GM21737 (cell line): ENCODE results near the gene MAP3K8.

Experiments
- ATAC-seq: cut with Tn5 transposase; IDR thresholded peaks from one replicate; pipeline ENCODE4 v1.9.1; 2021; ENCODE audit warnings: mild to moderate bottlenecking, moderate library complexity; ENCODE audit not compliant: unreplicated experiment

MAP3K8 gene

DNA sequence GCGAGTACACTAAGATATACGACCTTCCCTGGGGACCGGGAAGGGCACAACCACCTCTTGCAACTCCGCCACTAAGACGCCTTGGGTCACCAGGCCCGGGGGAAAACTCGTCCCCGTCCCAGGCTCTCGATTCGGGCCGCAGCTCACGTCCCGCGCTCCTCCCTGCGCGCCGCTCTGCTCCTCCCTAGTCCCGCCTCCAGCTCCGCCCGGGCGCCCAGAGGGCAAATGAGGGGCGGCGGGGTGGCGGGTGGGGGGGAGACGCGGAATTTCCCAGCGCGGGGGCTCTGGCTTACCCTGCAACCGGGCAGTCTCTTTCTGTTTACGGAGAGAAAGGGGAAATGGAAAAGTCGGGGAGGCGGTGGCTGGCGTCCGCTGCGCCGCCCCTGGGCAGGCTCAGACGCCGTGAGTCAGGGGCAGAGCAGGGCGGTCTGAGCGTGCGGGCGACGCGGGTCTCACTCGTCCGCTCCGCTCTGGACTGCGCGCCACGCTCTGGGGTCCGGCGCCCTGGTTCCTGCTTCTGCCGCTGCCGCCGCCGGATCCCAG is at the start of gene MAP3K8:
TSS of gene MAP3K8 (plus strand) at position 455 of the 543 bp plus-strand sequence. CDS start 4,755 bp downstream, outside the sequence.
- ATAC-seq: peak; percentile 54

GRCh38 chr10:30384701-30385201 is 49.2 kb upstream of the MAP3K8 start:
- ATAC-seq: no peak

GRCh38 chr10:30386801-30387588 is 47.0 kb upstream of the MAP3K8 start:
- ATAC-seq: no peak

GRCh38 chr10:30387646-30388243 is 46.2 kb upstream of the MAP3K8 start:
- ATAC-seq: no peak

- no peak for ATAC-seq
Observed at GRCh38 chr10:30389543-30389942, 44.4 kb upstream of the MAP3K8 start.

DNA sequence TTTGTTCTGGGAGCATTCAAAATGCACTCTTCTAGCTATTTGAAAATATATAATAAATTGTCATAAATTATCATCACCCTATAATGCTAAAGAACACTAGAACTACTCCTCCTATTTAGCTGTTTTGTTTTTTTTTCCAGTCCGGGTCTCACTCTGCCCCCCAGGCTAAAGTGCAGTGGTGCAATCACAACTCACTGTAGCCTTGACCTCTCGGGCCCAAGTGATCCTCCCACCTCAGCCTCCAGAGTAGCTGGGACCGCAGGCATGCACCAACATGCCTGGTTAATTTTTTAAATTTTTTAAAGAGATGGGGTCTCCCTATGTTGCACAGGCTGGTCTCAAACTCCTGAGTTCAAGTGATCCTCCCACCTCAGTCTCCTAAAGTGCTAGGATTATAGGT is 43.8 kb upstream of the MAP3K8 start:
- no peak for ATAC-seq

DNA sequence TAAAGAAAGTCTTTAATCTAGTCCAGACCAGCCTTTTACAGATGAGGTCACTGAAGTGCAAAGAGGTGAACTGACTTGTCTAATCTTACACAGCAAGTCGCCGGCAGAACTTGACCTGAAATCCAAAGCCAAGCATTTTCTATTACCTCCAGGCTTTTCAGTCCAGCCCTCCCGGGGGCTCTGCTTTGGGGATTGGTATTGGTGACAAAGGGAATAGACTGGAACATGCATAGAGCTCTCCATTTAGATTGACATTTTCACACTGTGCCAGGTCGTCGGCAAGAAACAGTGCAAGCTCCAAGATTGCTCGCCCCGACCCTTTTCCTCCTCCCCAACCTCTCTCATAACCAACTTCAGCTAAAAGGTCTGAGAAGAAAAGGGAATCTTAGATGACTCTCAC is 42.7 kb upstream of the MAP3K8 start:
- no peak for ATAC-seq

GRCh38 chr10:30392564-30392990 is 41.4 kb upstream of the MAP3K8 start:
- ATAC-seq: peak; percentile 88

DNA sequence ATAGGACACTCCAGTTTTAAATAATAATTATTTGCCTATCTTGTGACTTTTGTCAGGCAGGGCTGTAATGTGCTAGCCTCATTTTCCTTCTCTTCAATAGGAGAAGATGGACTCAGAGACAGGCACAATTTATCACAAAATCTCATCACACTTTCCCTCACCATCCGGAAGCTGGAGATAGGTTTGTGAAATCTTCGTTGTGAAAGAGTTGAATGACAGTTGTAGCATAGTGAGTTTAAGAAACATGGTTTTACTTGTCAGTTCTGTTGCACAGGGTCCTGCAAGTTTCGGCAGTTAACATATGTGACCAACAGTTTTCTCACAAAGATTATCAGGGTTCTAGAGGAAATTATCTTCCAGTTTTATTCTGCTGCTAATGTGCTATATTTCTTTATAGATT is 37.7 kb upstream of the MAP3K8 start:
- no peak for ATAC-seq

- no peak for ATAC-seq
Observed at GRCh38 chr10:30396698-30397097, 37.3 kb upstream of the MAP3K8 start.

DNA sequence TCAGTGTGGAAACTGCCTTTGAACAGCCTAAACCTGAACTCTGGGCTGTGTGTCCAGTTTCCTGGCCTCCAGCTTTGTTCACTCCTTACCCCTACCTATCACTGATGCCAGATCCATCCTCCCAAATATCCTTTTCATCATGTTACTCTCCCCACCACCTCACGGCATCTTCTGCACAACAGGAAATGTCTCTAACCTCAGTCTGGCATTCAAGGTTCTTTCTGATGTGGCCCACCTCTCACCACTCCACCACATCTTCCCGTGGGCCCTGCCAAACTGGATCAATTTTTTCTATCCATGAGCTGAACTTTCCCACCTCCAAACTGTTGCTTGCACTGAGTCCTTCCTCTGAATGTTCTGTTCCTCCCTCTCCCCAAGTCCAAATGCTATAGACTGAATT is 35.8 kb upstream of the MAP3K8 start:
- no peak for ATAC-seq

DNA sequence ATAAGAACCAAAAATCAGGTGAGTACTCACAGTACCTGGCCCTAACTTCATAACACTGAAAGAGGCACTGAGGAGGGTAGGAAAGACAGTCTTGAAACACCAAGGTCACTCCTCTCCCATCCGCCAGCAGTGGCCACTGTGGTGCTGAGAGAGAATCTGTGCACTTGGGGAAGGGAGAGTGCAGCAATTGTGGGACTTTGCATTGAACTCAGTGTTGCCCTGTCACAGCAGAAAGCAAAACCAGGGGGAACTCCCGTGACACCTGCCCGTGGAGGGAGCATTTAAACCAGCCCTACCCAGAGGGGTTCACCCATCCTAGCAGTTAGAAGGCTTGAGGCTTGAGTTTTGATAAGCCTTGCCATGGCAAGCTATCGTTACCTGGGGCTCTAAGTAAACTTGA is 35.2 kb upstream of the MAP3K8 start:
- ATAC-seq: no peak

DNA sequence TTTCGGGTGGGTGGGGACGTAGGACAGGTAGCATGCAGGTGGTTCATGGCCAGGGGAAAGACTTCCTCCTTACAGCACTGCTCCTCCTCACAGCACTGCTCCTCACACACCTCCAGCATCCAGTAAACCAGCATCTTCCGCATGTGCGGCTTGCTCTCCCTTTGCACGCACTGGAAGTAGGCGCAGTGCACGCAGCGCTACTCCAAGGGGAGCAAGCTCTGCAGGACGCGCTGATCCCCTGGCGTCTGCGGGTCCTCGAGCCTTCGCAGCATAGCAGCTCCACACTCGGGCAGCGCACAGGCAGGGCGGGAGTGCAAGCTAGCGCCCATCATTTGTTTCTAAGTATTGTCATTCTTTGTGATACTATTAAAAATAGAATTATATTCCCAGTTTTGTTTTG is 30.5 kb upstream of the MAP3K8 start:
- no peak for ATAC-seq

DNA sequence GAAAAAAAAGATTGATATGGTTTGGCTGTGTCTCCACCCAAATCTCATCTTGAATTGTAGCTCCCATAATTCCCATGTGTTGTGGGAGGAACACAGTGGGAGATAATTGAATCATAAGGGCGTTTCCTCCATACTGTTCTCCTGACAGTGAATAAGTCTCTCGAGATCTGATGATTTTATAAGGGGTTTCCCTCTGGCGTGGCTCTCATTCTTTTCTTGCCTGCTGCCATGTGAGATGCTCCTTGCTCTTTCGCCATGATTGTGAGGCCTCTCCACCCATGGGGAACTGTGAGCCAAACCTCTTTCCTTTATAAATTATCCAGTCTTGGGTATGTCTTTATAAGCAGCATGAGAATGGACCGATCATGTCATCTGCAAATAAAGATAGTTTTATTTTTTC is 29.4 kb upstream of the MAP3K8 start:
- no peak for ATAC-seq

DNA sequence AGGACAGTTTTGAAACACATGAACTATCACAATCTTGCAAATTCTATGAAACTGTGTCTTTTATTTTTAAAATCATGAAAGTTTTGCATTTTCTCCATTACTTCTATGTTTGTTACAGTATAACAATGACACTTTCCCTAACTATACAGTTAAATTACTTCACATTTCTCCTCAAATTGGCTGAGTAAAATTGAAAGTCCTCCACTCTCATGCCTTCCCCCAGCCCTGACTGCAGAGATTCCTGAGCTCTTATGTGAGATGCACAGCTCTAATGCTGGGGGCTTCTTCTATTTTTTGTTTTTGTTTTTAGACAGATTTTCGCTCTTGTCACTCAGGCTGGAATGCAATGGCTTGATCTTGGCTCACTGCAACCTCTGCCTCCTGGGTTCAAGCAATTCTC is 22.7 kb upstream of the MAP3K8 start:
- ATAC-seq: no peak

DNA sequence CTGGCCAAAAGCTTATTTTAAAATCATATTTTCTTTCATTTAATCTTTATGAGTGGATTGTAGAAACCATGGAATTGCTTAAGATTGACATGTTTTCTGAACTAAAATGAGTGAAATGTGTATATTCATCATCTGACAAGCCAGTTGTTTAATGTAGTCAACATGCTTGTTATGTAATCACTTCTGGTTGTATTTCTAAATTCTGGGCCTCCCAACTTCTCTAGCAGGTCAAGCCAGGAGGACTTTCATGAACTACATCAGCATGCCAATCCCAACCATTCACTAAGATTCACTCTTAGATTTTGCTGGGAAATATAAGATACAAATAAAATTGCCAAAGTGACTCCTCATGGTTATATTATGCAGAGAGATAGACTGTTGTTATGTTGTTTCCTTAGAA is 21.1 kb upstream of the MAP3K8 start:
- no peak for ATAC-seq

GRCh38 chr10:30413996-30414576 is 19.9 kb upstream of the MAP3K8 start:
- ATAC-seq: no peak

GRCh38 chr10:30415593-30415992 is 18.4 kb upstream of the MAP3K8 start:
- ATAC-seq: no peak

GRCh38 chr10:30417301-30417700 is 16.7 kb upstream of the MAP3K8 start:
- ATAC-seq: no peak

DNA sequence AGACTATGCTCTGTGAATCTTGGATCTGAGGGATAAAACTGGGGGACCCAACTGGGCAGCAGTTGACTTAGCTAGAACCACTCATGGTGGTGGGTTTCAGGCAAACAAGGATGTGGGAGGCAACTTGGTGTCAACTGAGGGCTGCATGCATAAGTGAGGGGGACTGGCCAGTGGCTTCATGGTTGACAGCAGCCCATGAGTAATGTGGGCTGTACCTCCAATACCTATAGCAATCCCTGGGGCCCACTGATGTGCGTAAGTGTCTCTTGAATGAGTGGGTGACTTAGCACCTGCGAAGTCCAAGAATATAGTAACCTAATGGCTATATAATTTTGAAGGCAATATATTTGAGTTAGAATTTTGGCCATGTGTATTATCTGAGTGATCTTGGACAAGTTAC is 13.7 kb upstream of the MAP3K8 start:
- ATAC-seq: peak; percentile 46

GRCh38 chr10:30420766-30421165 is 13.2 kb upstream of the MAP3K8 start:
- no peak for ATAC-seq
